Calu3 (cell line): ENCODE results near the gene CMTM1. TPM values are rescaled to one million over a fixed set of nuclear protein-coding genes. Genes with fewer than 3 reads are reported as not detected.

Experiments used
- BruUV-seq: library from RNA; stranded (reverse); fragments of 400-500 nt; replicated peaks from 2 replicates; lab custom pipeline; 2021; lab: Mats Ljungman, UMichigan
- CTCF ChIA-PET: fragments of 300-600 bp; sonication (Branson Sonifier 250); formaldehyde crosslinking; loops from one replicate; lab custom pipeline; 2022; ENCODE audit warnings: antibody characterized with exemption; lab: Charles Lee
- DNase-seq: peaks from one replicate; pipeline ENCODE4 v3.0.0; 2022
- H3K27ac Mint-ChIP-seq: one replicate; pipeline ENCODE4 v1.8.0; 2022; ENCODE audit warnings: mixed read lengths; ENCODE audit not compliant: unreplicated experiment
- H3K27me3 Mint-ChIP-seq: one replicate; pipeline ENCODE4 v1.8.0; 2022; ENCODE audit warnings: mixed read lengths; ENCODE audit not compliant: unreplicated experiment
- H3K36me3 Mint-ChIP-seq: one replicate; pipeline ENCODE4 v1.8.0; 2022; ENCODE audit warnings: mild to moderate bottlenecking, moderate library complexity, mixed read lengths; ENCODE audit not compliant: insufficient read depth, unreplicated experiment
- H3K4me1 Mint-ChIP-seq: one replicate; pipeline ENCODE4 v1.8.0; 2022; ENCODE audit warnings: mild to moderate bottlenecking, low read depth, mixed read lengths; ENCODE audit not compliant: unreplicated experiment
- H3K4me3 Mint-ChIP-seq: one replicate; pipeline ENCODE4 v1.8.0; 2022; ENCODE audit warnings: mild to moderate bottlenecking, low read depth, moderate library complexity, mixed read lengths; ENCODE audit not compliant: unreplicated experiment
- H3K9me3 Mint-ChIP-seq: one replicate; pipeline ENCODE4 v1.8.0; 2022; ENCODE audit warnings: low read depth, mixed read lengths; ENCODE audit not compliant: unreplicated experiment
- intact Hi-C: fragments of 100-400 bp; cut with micrococcal nuclease; formaldehyde crosslinking; loops from one replicate; pipeline ENCODE4 v1.10.0; 2022; ENCODE audit not compliant: unreplicated experiment
- total RNA-seq: library from RNA; stranded (reverse); gene quantifications from 2 replicates; pipeline ENCODE4 v1.2.3, GENCODE V29; 2022
- TF ChIP-seq, protein P1 (sequence below): fragments of 200-600 bp; IDR thresholded peaks from one replicate; pipeline ENCODE4 v1.8.0; 2022; ENCODE audit warnings: antibody characterized with exemption; ENCODE audit not compliant: unreplicated experiment

Gene CMTM1
- total RNA-seq, 1 experiment from 2014 or later = 72.1 TPM

- no peaks in the 10 kb centered on the region for H3K27me3 Mint-ChIP-seq
- H3K36me3 Mint-ChIP-seq = peaks cover 51% of the 10 kb centered on the region
- DNase-seq = no peak
- H3K4me1 Mint-ChIP-seq = peaks cover 8% of the 10 kb centered on the region
- BruUV-seq = no TSS peak
- intact Hi-C loops = no loop called here
- no peak overlapping the region for H3K4me3 Mint-ChIP-seq
- H3K27ac Mint-ChIP-seq = no peak overlapping the region
- TF ChIP-seq, protein P1, sequence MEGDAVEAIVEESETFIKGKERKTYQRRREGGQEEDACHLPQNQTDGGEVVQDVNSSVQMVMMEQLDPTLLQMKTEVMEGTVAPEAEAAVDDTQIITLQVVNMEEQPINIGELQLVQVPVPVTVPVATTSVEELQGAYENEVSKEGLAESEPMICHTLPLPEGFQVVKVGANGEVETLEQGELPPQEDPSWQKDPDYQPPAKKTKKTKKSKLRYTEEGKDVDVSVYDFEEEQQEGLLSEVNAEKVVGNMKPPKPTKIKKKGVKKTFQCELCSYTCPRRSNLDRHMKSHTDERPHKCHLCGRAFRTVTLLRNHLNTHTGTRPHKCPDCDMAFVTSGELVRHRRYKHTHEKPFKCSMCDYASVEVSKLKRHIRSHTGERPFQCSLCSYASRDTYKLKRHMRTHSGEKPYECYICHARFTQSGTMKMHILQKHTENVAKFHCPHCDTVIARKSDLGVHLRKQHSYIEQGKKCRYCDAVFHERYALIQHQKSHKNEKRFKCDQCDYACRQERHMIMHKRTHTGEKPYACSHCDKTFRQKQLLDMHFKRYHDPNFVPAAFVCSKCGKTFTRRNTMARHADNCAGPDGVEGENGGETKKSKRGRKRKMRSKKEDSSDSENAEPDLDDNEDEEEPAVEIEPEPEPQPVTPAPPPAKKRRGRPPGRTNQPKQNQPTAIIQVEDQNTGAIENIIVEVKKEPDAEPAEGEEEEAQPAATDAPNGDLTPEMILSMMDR = no peak
- CTCF ChIA-PET = interaction anchor here (0.8 kb wide), 1 partner anchor 1012 kb away, joined by 4 read pairs; no protein-coding TSS in a partner anchor
- no peaks in the 10 kb centered on the region for H3K9me3 Mint-ChIP-seq
These were observed 29.7 kb upstream of the CMTM1 start for GRCh38 chr16:66536525-66536924.

DNA sequence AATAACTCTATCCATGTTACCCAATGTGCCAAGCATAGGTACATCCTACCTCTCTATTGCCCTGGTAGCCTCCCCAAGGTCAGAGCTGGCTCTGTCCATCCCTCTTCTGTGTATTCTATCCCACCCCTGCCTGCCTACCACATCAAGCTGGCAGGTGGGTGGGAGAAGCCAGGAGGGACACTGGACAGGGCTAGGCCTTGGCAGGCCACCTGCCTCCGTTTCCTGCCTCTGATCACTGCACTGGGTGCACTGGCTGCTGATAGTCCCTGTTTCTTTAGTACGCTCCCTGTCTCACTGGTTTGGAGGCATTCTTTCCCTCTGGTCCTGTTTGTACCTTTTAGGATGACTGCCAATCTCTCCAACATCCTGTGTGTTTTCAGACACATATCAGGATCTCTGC lies 29.0 kb upstream of the CMTM1 start:
- intact Hi-C loops = no loop called here
- Mint-ChIP-seq H3K9me3 (no peaks in the 10 kb centered on the region), H3K4me3 (no peak overlapping the region), H3K27me3 (no peaks in the 10 kb centered on the region), H3K27ac (no peak overlapping the region), H3K4me1 (peaks cover 8% of the 10 kb centered on the region), H3K36me3 (peaks cover 58% of the 10 kb centered on the region)
- TF ChIP-seq, protein P1 = no peak
- CTCF ChIA-PET = no interaction called here
- no TSS peak for BruUV-seq
- no peak for DNase-seq

GRCh38 chr16:66538910-66539309 lies 27.3 kb upstream of the CMTM1 start:
- no TSS peak for BruUV-seq
- TF ChIP-seq, protein P1 = no peak

DNA sequence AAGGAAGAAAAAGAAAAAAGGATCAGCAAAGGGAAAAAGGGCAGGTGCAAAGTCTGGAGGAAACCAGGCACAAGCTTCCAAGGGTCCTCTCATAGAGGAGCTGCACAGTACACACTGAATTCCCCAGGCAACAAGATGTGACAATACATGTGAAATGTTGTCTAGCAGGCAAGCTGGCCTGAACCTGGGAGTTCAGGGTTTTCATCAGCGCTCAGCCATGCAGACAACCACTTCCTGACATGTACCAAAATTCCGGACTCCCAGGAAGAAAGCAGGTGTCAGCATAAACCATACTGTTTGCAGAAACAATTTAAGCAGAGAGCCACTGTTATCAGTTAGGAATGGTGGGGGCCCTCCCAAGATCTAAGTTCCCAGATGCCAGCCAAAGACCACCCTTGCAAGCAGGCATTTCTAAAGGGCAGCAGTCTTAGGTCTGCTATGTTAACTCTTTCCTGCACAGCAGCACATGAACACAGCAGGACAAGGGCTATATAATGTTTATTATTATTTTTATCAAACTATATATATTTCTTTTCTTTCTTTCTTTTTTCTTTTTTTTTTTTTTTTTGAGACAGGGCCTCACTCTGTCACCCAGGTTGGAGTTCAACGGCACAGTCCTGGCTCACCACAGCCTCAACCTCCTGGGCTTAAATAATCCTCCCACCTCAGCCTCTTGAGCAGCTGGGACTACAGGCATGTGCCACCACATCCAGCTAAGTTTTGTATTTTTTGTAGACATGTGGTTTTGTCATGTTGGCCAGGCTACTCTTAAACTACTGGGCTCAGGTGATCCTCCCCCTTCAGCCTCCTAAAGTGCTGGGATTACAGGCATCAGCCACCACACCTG lies 26.4 kb upstream of the CMTM1 start:
- no TSS peak for BruUV-seq
- H3K36me3 Mint-ChIP-seq = peaks cover 46% of the 10 kb centered on the region
- CTCF ChIA-PET = interaction anchor here (0.7 kb wide), 1 partner anchor 27 kb away, joined by 4 read pairs; no protein-coding TSS in a partner anchor
- peaks cover 8% of the 10 kb centered on the region for H3K4me1 Mint-ChIP-seq
- no peaks in the 10 kb centered on the region for H3K27me3 Mint-ChIP-seq
- no peak overlapping the region for H3K4me3 Mint-ChIP-seq
- TF ChIP-seq, protein P1 = no peak
- H3K9me3 Mint-ChIP-seq = no peaks in the 10 kb centered on the region
- H3K27ac Mint-ChIP-seq = no peak overlapping the region
- intact Hi-C loops = no loop called here
- no peak for DNase-seq

More at GRCh38 chr16:66538910-66539309, 27.3 kb upstream of the CMTM1 start:
- no peaks in the 10 kb centered on the region for H3K9me3 Mint-ChIP-seq
- H3K27me3 Mint-ChIP-seq = no peaks in the 10 kb centered on the region
- H3K4me3 Mint-ChIP-seq = no peak overlapping the region
- no peak for DNase-seq
- CTCF ChIA-PET = interaction anchor here (0.7 to 1.3 kb wide), 2 partner anchors 17 to 27 kb away, joined by 3 to 4 read pairs; no protein-coding TSS in a partner anchor
- intact Hi-C loops = no loop called here
- peaks cover 53% of the 10 kb centered on the region for H3K36me3 Mint-ChIP-seq
- H3K4me1 Mint-ChIP-seq = peaks cover 8% of the 10 kb centered on the region
- no peak overlapping the region for H3K27ac Mint-ChIP-seq
